Middle frontal gyrus (tissue), 1 donor: ENCODE results near the gene VSX1.

ENCODE experiments used
- DNase-seq: peaks from one replicate; pipeline ENCODE4 v3.0.0-alpha.2; 2015; ENCODE audit warnings: low spot score; ENCODE audit errors: extremely low spot score

VSX1 gene

GRCh38 chr20:25087186-25087929 lies 5.4 kb upstream of the VSX1 start:
- no peak for DNase-seq

GRCh38 chr20:25085756-25086495 lies 4.0 kb upstream of the VSX1 start:
- no peak for DNase-seq

DNA sequence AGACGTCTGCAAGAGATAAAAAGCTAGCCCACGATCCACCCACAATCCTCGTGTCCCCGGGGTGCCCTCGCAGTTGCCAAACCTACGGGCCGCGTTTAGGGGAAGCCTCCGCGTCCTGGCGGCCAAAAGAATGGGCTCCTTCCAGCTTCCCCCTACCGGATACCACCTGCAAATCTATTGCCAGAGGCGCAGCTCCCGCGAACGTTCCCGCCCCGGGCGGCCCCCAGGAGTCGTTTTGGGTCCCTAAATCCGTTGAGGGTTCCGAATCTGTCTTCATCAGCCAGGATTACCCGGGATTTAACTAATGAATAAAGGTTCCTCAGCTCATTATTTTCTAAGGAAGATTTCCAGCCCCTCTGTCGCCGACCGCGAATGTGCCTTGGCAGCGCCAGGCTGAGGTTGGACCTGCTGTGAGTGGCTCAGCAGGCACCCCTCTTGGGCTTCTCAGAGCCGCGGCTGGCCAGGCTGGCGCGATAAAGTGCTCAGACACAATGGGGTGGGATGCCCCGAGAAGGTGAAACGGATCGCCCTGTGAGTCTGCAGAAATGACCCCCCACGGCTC lies 2.8 kb upstream of the VSX1 start:
- DNase-seq = no peak

GRCh38 chr20:25083773-25084625 lies 2.1 kb upstream of the VSX1 start:
- no peak for DNase-seq

DNA sequence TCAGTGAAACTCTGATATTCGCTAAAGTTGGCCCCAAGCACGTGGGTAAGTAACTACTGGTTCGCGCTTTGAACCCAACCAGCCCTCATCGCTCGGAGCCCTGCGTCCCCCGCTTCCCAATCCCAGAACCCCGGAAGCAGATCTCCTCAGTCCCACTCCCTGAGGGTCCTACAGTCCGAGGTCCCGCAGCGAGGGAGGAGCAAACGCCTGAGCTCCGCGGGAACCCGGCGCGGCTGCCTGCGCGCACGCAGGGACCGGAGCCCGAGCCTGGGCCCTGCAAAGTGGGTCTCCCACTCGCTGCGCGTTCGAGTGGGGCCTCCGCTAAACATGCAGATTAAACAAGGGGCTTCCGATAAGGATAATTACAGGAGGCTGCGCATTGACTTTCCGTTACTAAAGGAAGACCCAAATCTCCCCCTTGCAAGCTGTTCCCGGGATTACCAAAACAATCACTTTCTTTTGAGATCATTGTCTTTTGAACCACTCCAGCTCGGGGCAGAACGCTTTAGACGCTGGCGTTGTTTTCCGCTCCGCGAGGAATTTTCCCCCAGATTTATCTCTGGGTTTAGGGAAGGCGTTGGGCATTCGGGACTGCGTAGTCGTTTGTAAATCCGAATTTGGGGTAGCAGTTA lies 1.3 kb upstream of the VSX1 start:
- no peak for DNase-seq

GRCh38 chr20:25082498-25082873 lies 545 bp upstream of the VSX1 start:
- DNase-seq = no peak

DNA sequence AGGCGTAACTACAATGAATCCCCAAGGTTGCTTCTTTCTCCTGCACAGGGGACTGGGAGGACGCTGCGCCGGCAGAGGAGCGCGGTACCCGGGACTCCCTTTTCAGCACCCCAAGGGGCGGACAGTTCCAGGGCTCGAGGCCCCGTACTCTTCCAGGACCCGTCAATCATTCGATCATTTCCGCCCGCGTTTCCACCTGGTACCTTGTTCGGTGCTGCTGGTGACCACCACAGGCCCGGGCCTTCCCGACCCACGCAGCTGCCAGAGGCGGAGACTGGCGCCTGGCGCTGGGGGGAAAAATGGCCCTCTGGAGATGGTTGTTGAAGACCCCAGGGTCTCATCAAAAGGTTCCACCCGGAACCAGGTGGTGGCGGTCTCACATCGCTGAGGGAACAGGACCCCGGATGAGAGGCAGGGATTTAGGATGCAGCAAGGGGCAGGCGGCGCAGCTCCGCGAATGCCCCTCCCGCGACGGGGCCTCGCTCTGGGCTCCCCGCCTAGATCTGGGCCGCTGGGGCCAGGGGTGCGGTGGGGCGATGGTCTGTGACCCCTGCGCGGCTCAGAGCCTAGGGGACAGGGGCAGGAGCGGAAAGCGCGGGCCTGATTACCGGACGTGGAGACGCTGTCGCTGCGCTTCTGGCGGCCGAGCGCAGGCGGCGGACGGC lies 744 bp downstream of the VSX1 start:
- DNase-seq = no peak

DNA sequence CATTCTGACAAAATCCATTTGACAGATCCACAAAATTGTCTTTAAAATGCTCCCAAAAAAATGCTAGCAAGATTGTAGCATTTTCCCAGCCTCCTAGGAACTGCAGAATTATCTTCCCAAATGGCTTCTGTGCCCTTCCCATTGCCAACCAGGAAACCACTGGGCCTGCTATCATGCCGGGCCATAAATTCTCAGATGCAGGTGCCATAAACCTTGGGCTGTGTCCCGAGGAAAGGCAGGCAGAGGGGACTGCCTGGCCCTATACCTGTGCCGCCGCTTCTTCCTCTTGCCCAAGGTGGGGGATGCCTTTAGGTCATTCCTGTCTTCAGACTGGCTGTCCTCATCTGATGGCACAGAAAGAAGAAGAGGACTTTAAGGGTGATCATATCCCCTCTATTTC lies 2.8 kb downstream of the VSX1 start:
- no peak for DNase-seq

- no peak for DNase-seq
Measured at GRCh38 chr20:25078662-25079061, 3.3 kb downstream of the VSX1 start.

DNA sequence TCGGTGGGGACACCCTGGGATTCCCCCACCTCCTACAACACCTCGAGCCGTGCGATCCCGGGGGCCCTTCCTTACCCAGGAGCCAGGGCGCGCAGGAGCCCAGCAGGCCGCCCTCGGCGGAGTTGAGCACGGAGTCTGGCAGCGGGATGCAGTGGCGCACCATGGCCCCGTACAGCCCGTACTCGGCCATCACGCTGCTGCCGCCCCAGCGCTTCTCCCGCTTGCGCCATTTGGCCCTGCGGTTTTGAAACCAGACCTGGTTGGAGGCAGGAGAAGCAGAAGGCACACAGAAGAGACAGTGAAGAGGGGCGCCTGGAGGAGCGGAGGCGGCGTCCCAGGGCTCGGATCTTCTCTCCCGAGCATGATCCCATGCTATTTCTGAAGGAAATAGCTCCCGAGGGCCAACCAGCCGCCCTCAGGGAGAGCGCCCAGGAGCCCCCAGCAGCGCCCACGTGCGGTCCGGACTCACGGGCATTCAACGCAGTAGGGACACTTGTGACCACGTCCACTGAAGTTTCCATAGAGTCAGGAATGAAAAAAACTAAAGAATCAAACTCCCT lies 4.3 kb downstream of the VSX1 start:
- DNase-seq = no peak

DNA sequence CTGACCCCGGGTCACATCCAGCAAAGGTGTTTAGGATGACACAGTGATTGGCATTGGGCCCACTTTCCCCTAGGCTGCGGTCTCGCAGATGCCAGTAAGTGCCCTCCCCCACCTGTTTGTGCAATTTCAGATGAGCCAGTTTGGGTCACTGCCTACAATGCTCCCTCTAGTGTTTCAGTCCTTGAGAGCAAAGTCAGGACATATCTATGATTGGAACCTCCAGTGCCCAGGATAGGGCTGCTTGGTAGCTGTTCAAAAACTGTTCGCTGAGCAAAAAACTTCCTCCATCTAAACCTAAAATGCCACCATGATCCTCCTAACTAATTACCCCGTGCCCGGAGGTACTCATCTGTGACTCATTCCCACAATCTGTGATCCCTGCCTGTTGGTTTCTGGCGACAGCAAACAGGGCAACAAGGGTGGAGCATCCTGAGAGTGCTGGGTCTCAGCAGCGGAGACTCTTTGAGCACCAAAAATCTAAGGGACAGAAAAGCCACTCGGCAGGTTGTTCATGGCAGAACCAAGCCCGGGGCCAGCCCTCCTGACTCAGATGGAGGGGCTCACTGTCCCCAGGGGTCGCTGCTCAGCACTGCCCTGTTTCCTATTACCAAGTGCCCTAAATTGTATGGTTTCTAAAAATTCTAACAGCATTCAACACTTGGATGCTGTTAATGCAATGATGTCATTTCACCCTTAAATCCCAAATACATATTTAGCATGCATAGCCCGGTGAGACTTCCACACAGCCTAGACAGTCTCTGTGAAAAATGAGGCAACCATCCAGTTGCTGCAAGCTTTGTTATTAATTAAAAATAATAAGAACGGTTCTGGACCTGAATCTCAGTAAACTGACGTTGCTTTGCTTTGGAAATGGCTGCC lies 5.0 kb downstream of the VSX1 start:
- DNase-seq = no peak

DNA sequence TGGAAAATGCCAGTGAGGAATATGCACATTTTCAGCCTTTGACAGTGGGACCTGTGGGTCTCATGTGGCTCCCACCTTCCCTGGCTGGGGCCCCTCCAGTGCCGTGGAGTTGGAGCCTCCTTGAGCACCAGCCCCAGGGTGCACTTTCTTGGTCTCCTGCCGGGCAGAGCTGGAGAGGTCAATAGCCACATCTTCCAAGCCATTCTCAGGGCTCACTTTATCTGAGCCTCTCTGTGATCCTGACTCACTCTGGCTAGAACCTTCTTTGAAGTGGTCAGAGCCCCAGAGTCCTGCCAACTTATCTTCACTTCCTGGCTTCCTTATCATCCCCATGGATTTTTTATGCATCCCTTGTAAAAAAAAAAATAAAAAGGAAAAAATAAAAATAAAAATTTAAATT lies 5.7 kb downstream of the VSX1 start:
- DNase-seq = no peak

DNA sequence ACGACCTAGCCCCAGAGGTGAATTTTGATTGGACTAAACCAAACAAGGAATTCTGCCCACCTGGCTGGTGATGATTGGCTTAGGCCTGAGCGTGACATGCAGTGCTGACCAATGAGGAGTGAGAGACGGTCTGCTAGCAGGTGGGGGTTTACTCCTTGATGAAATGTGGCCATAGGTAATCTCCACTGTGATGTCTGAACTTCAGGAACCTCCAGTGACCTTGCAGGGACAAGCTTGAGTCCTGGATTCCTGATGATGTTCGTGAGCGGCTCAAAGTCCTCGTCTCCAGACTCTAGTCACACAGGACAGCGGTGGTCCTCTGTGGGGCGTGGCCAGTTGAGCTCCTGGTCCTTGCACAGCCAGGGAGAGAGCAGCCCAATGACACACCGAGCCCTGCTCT lies 8.4 kb downstream of the VSX1 start:
- DNase-seq = no peak

- DNase-seq = no peak
Measured at GRCh38 chr20:25072226-25072811, 9.6 kb downstream of the VSX1 start.

- DNase-seq = no peak
Measured at GRCh38 chr20:25071734-25072133, 10.2 kb downstream of the VSX1 start.

DNA sequence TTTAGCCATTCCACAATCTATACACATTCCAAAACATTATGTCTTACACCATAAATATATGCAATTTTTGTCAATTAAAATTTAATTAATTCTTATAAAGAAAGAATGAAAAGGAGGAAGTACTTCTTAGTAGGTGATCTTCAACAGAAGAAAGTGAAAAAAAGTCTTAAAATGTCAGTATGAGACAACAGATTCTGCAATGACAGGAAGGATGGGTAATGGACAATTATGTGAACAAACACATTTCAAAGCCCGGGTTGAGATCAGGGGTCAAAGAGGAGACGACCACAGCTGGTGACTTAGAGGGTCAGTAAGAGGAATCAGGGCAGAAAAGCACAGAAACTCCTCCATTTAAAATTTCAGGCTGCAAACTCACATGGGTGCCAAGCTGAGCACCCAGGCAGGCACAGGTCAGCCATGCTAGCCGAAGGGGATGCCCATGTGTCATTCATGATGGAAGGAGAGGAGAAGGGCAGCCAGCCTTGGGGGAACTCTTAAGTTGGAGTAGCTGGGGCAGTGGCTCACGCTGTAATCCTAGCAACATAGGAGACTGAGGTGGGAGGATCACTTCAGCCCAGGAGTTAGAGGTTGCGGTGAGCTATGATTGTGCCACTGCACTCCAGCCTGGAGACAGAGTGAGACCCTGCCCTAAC lies 11.0 kb downstream of the VSX1 start:
- no peak for DNase-seq

DNA sequence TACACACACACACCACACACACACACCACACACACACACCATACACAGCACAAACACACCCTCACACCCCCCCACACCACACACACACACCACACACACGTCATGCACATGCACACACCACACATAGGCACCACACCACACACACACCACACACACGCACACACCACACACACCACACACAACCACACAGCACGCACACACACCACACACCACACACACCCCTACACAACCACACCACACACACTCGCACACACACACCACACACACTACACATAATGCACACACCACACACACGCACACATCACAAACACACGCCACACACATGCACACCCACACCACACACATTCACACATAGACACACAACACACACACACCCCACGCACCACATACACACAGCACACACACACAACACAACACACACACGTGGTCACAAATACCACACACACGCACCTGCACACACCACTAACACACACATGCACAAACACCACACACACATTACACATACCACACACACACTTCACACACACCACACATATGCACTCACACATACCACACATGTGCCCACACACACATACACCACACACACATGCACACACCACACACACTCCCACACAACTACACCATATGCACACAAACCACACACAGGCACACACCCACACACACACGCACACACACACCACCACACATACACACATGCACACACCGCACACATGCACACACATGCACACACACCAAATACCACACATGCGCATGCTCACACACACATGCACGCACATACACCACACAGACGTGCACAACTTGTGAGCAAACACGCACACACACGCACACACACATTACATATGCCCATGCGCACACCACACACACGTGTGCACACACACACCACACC lies 14.6 kb downstream of the VSX1 start:
- no peak for DNase-seq

DNA sequence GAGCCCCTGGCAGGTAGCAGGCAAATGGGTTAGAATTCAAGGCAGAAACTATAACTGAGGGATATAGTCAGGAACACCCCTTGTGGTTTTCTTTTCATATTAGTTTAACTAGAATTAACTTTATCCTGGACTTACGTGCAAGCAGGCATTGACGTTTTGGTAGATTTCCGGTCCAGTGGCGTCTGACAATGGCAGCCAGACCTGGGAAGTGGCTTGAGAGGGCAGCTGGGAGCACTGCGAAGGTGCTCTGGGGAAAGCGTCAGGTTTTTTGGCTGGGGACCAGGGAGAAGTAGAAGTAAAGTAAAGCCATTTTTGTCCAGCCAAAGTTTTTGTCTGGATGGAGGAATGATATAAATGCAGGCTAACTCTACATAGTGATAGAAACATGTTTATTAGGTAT lies 15.6 kb downstream of the VSX1 start:
- DNase-seq = no peak
